Activated T-cell treated with anti-CD3 and anti-CD28 coated beads for 24 hours (primary cell): ENCODE measurements around the gene ACTL7B.
"Not testable (repeated sequence)": the region's sequence is repeated elsewhere in the genome, so short reads cannot be mapped to it uniquely, and the experiment has no call there.

ENCODE experiments used
- DNase-seq: peaks from one replicate; pipeline ENCODE4 v3.0.0-alpha.2; 2020; ENCODE audit warnings: low read depth

The ACTL7B gene

DNA sequence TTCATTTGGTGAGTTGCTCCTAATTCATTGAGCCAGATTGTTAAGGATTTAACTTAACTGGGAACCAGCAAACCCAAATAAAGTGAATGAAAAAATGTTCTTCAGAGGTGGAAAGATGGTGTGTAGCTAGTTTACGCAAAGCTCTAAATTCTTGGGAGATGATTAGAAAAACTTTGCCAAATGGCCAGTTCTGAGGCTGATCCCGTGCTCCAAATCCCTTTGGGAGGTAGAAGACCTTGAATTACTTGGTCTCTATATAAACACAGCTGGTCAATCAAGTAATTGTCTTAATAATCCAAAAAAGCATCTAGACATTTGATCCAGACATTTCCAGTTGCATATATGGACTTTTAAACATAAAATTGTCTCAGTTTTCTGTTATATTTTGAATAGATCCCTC lies 11.4 kb downstream of the ACTL7B start:
- no peak for DNase-seq

DNA sequence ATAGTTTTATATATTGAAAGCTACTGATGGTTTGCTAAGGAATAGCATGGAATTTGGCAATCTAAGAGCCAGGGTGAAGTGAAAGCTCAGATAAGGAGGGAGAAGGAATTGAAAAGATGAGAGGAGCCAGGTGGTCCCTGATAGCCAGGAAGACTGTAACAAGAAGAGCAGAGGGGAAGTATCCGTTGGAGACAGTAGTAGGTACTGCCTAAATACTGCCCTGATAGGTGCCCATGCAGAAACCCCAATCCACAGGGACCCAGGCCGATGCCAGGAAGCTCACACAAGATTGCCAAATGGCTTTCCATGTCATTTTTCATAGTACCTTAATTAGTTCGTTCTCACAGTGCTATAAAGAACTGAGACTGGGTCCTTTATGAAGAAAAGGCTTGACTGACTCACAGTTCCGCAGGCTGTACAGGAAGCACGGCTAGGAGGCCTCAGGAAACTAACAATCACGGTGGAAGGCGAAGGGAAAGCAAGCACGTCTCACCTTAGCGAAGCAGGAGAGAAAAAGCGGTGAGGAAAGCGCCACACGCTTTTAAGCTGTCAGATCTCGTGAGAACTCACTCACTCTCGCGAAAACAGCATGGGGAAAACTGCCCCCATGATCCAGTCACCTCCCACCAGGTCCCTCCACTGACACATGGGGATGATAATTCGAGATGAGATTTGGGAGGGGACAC lies 13.0 kb downstream of the ACTL7B start:
- no peak for DNase-seq

DNA sequence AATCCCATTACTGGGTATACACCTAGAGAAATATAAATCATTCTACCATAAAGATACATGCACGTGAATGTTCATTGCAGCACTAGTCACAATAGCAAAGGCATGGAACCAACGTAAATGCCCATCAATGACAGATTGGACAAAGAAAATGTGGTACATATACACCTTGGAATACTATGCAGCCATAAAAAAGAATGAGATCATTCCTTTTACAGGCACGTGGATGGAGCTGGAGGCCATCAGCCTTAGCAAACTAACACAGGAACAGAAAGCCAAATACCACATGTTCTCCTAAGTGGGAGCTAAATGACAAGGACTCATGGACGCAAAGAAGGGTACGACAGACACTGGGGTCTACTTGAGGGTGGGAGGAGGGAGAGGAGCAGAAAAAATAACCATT lies 16.2 kb downstream of the ACTL7B start:
- DNase-seq: not testable (repeated sequence)

DNA sequence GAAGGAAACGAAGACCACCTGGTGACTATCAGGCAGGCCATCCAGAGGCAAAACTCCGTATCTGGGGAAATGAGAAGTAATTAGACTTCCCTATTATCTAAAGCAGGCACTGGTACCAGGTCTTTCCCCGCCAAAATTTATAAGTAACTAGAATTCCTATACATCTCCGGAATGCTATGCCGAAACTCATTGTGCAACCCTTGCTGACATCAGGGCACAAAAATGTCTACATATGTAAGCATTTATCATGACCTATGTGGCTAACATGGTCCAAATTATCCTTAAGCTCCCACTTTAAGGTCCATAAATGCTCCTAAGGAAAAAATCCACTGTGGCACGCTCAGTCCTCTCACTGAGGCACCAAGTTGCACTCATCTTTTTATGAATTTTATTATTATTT lies 17.8 kb downstream of the ACTL7B start:
- no peak for DNase-seq

DNA sequence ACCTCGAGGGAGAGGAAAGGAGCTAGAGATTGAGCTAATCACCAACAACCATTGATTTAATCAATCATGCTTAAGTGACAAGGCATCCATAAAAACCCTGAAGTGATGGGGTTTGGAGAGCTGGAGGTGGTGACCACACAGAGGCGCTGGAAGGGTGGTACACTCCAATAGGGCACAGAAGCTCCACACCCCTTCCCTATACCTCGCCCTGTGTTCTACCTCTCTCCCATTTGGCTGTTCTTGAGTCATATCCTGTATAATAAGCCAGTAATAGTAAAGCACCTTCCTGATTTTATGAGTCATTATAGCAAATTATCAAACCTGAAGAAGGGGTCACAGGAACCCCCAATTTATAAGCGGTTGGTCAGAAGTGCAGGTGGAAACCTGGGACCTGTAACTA lies 18.3 kb downstream of the ACTL7B start:
- no peak for DNase-seq

DNA sequence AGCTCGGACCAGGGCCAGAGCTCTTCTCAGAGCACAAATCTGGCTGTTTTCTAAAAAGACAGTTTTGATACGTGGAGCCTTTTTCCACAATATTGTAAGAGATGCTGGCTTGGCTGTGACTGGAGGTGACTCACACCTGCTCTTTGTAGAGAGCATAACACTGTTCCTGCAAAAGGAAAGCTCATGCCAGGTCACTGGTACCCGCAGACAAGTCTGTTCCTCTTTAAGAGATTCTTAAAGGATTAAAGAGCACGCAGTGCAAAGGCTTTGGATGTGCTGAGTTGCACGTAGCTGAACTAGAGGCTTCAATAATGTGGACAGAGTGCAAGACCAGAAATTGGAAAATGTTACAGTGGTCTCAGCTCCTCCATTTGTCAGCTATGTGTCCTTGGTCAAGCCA lies 19.0 kb downstream of the ACTL7B start:
- DNase-seq: no peak

DNA sequence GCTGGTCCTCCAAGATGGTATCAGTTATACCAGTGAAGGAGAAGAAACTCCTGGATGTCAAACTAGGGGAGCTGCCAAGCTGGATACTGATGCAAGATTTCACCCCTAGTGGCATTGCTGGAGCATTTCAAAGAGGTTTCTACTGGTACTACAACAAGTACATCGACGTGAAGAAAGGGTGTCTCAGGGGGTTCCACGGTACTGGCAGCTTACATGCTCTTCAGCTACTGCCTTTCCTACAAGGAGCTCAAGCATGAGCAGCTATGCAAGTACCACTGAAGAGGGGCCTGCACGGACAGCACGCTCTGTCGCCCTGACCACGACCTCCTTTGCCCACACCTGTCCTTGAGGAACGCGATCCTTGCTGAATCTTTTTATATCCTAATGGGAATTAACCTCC lies 19.5 kb downstream of the ACTL7B start:
- DNase-seq: no peak

DNA sequence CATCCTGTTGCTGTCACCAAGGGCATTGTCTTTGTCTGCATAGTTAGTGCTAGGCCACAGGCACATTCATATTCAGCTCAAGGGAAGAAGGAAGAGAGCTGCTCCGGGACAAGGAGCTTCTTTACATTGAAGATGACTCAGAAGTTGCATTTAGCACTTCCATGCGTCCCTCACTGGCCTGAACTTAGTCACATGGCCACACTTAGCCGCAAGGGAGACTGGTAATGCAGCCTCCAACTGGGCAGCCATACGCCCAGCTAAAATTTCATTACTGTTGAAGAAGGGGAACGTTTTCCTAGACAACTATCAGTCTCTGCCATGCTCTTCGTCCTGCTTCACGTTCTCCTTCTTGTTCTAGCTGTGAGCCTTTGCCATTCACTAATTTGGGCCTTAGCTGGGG lies 20.0 kb downstream of the ACTL7B start:
- DNase-seq: no peak

DNA sequence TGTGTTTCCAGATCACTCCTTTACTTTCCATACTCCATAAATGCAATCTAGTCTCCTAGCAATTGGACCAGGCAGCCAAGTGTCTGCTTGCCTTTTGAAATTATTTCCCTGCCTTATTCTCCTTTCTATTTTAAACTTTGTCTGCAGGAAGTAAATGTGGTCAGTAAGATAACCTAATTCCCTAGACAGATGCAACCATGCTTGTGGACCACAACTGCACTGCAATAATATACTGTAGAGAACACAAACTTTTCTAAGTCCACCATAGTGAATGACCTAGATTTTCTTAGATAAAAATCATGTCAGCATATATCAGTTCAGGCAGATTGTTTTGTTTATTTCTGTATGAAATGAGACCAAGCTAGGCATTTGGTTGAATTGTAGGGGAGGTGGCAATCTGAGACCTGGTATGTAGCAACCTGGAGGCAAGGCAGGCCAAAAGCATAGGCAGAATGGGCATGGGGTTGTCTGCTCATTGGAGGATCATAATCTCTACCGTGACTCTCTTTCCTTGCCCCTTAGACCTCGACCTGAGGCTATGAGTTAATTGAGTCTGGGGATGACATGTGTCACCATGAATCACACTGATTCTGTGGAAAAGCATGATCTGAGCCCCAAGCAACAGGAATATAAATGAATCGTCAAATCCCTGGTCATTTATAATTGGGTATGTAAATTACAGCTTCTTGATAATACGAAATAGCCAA lies 20.7 kb downstream of the ACTL7B start:
- DNase-seq: no peak

DNA sequence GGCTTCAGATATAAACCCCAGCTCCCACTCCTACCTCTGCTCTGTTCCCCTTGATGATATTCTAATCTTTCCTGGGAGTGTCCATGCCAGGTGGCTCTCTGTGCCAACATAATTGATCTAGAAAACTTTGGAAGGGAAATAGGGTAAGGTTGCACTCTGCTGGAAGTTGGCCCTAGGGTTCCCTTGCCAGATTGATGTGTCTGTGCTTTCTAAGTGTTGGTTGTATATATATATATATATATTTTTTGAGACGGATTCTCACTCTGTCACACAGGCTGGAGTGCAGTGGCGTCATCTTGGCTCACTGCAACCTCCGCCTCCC lies 23.6 kb downstream of the ACTL7B start:
- DNase-seq: no peak

DNA sequence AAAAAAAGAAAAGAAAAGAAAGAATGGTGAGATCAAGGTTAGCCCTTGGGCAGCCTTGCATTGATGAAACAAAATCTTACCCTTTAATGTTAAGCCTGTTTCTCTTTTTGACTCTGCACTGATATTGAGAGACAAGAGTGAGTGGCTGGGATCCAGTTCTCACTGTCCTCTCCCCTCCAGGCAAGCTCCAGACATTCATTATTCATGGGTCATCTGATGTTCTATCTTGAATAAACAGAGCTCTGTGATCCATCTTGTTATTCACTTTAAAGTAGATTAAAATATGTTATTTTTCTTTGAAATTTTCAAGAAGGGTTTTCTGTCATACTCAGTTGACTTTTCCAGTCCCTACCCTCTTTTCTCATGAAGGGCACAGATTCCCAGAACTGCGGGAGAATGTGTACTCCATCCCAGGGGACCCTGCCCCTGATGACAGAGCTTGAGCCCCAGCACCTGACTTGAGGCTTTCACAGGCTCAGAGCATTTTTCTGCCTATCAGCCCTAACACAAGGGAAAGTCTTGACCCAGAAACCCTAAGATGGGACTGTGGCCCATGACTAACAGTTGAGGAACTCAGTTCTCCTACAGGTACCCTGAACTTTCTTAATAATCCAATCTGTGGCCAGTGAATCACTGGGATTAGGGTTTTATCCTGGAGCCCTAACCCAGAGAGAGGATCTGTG lies 24.1 kb downstream of the ACTL7B start:
- DNase-seq: no peak

DNA sequence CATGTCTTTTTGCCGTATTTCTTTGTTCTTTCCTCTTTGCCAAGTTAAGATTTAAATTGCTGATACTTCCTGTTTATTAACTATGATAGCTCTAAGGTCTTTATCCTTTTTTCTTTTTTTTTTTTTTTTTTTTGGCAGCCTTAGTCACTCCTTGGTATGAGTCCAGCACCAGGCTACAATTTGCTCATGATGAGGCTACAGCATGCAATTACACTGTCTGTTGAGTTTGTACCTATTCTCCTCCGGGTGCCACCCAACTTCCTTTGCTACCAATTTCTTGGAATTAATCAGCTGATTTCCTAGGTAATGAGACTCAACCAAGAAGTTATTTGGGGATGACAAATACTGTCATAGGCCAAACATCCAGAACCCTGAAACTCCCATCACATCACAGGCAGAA lies 25.5 kb downstream of the ACTL7B start:
- no peak for DNase-seq

DNA sequence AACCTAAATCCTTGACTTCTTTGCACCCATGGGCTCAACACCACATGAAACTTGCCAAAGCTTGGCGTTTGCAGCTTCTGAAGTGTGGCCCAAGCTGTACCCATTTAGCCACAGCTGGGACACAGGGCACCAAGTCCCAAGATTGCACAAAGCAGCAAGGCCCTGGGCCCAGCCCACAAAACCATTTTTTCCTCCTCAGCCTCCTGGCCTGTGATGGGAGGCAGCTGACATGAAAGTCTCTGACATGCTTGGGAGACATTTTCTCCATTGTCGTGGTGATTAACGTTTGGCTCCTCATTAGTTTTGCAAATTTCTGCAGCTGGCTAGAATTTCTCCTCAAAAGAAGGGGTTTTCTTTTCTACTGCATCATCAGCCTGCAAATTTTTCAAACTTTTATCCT lies 32.0 kb downstream of the ACTL7B start:
- DNase-seq: no peak

DNA sequence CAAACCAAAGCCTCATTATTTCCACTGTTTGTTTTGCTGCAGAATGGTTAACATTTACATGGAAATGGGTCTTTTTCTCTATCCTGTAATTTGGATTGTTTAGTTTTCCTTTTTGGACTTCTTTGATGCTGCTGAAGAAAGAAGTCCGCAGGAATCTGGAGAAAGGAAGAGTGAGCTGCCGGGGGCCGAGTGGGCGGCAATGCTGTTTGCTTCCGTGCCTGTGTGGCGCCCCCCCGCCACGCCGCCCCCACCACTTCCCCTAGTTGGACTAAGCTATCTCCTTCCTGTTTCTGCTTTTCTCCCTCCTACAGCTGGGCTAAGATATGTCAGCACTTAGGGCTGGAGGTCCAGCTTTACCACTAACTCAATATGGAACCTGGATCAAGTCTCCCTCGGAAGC lies 39.7 kb downstream of the ACTL7B start:
- DNase-seq: no peak

DNA sequence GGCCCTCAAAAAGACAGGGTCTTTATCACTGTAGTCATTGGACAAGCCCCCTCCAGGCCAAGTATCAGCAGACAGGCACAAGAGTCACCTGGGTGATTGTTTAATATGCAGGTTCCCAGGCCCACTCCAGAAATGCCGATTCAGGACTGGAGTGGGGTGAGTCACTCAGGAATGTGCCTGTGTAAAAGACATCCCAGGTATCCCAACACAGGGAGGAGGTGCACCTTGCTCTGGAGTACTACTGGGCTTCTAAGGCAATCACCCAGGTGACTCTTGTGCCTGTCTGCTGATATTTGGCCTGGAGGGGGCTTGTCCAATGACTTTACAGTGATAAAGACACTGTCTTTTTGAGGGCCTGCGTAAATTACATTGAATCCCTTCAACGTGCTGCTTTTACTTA lies 40.6 kb downstream of the ACTL7B start:
- no peak for DNase-seq

DNA sequence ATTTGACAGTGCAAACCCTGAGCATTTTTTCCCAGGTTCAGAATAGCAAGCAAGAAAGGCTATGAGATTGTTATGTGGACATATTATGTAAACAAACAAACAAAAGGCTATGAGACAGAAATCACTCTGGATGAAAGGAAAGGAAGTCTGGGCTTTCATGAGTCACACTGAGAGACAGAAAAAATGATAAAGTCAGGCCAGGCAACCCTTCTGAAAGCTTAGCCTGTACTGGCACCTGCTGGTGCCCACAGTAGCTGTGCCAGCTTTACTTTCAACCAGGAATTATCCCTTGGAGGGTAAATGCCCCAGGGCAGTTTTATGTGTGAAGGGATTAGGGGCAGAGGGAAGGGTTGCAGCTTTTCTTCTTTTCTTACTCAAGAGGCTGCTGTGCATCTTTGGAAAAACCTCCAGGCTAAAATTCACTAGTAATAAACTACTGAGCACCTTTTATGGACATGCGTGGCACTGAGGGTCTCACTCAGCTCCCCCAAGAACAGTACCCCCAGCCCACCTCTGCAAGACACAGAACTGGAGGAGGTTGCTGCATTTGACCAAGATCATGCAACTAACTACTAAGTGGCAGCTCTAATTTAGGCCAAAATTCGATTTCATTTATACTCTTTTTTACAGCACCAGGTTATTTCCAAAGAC lies 41.7 kb downstream of the ACTL7B start:
- no peak for DNase-seq

DNA sequence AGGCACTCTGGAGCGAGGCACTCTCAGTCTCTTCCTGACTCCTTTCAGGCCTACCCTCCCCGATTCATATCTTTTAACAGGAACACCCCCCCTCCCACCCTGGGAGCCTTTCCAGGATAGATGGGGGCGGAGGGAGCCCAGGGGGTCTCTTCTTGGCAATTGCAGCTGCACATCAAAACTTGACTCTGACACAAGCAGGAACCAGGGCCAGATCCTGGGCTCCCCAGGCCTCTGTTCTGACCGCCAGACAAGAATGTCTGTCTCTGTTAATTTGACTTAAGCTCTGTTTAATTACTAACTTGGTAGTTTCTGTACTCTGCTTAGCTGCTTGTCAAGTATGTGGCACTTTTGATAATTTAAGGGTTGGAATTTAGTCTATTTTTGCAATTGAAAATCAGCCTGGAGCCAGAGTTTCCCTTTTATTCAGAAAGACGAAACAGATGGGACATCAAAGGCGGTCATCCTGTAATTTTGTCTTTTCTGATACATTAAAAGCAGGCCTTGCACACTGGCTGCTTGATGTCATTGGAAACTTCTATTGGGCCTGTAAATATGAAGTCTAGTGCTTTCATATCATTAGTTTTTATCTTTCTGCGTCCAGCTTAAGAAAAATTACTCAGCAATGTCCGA lies 43.3 kb downstream of the ACTL7B start:
- DNase-seq: no peak

DNA sequence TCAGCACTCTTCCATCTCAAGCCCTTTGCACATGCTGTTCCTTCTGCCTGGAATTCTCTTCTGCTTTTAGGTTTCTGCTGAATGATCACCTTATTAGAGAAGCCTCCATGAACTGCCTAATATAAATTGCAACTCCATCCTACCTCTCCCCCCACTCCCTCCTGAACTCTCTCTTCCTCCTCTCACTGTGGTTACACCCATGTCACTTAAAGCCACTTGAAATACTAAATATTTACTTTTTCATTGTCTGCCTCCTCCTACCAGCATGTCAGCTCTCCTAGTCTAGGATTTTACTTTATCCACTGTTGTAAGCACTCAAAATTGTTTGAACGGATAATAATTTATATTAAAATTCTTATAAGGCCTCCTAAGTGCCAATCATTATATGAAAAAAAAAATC lies 43.8 kb downstream of the ACTL7B start:
- DNase-seq: no peak

DNA sequence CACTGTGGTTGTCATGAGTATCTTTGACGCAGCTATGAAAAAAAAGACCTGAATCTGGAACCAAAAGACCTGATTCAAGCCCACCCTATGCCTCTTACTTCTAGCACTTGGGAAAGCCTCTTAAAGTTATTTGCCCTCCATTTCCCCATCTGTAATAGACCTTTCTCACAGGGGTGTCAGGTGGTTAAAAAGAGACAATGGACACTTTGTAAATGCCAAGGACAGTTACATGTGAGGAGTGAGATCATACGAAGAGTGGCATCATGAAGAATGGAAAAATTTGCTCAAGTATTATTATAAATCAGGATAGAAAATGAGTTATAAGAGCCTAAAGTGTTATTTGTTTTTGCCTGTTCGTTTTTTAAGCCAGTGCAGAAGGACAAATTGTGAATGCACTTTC lies 46.5 kb downstream of the ACTL7B start:
- DNase-seq: no peak
